SHP77 (cell line): Measurements from ENCODE around the gene ZNF689.
"Not testable (repeated sequence)": the region's sequence is repeated elsewhere in the genome, so short reads cannot be mapped to it uniquely, and the experiment has no call there.

ENCODE experiments used
- DNase-seq, 2 experiments: peaks; one replicate each; lab custom pipeline; 2025; lab: John Stamatoyannopoulos, UW

ZNF689 gene

GRCh38 chr16:30636599-30636998 lies 26.4 kb upstream of the ZNF689 start:
- no peak for DNase-seq

DNA sequence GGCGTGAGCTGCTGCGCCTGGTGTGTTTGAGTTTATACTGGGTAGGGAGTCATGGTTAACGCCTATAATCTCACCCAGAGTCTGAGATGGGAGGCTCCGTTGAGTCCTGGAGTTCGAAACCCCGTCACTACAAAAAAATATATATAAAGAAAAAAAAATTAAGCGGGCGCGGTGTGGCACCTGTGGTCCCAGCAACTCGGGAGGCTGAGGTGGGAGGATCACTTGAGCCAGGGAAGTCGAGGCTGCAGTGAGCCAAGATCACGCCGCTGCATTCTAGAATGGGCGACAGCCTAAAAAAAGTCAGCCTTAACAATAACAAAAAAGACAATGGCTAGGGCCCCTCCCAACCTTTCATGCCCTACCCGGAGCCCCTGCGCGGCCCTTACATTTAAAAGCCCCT lies 23.3 kb upstream of the ZNF689 start:
- no peak for DNase-seq

- DNase-seq: not testable (repeated sequence)
Measured at GRCh38 chr16:30632454-30632853, 22.3 kb upstream of the ZNF689 start.

DNA sequence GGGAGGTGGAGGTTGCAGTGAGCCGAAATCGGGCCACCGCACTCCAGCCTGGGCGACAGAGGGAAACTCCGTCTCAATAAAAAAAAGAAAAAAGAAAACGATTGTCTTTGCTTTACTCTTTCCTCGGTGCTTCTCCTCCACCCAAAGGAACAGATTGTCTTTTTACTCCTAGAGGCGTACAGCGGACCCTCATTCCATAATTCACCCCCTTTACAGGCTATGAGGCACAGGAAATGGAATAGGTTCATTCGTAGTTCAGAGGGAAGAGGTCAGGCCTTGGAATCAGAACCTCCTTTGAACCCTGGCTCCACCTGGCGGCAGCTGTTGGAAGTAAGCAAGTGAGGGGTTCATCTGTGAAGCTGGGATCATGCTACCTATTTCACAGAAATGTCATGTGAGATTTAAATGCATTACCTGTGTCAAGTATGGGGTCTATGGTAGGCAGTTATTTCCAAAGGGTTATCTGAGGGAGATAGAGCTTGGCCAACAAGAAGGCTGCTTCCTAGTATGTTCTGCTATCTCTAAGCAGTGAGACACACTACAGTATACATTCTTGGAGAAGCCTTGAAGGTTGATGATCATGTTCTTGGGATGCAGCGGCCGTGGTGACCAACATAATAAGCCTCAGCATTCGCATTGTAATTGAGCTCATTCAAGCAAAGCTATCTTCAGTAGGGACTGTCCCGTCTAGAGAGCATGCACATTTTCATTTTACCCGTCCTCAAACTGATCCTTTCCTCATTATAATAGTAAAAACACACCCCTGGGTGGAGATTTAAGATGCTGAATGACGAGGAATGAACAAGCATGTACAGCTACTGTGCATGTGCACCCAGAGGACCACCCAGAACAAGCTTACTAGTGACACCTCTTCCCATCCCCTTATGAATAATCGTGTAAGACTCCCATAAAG lies 18.7 kb upstream of the ZNF689 start:
- peak; percentile 86 to 87 for DNase-seq

DNA sequence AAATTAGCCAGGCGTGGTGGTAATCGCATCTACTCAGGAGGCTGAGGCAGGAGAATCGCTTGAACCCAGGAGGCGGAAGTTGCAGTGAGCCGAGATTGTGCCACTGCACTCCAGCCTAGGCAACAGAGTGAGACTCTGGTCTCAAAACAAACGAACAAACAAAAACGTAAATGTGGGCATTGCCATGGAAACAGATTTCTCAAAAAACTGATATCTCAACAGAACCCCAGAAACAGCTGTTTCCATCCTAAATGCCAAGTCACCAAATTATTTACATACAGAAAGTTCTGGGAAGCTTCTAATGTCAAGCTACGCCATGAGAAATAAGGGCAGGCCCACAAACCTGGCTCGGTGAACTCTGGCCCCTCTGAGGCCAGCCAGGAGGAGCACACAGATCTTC lies 16.0 kb upstream of the ZNF689 start:
- no peak for DNase-seq

- peak; percentile 25 to 28 for DNase-seq
Measured at GRCh38 chr16:30623536-30624283, 13.5 kb upstream of the ZNF689 start.

DNA sequence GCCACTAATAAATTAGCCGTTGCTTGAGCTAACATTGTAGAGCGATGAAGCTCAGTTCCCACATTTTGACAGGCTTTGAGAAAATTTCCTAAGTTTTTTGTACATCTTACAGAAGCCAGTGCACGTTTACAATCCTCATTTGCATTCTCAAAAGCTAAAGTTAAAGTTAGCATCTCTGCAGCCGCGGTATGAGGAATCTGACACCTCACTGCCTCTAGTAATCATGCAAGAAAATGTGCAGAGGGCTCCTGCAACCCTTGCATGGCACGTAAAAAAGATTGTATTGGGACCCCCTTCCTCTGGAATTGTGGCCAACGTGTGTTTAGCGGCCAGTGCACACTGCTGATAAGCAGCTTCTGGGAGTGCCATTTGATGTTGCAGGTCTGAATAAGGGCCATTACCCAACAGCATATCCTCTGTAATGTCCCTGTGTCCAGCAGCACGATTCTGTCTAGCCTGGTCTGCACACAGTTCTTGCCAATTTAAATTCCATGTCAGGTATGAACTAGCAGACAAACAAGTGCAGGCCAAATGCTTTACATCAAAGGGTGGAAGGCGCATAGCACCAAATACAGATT lies 12.4 kb upstream of the ZNF689 start:
- DNase-seq: no peak

GRCh38 chr16:30621765-30622164 lies 11.6 kb upstream of the ZNF689 start:
- DNase-seq: no peak

DNA sequence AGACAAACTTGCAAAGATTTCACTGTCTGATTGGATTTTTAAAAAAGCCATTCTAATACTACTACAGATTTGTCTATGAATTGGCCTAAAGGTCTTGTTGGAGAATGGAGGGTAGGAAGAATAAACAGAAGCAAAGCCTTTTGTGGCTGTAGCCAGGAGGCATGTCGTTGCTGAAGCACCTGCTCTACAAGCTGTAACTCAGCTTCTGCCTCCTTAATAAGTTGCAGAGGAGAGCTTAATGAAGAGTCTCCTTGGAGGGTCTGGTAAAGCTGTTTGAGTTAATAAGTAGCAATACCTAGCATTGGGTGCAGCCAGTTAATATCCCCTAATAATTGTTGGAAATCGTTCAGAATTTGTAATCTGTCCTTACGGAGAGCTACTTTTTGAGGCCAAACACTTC lies 10.0 kb upstream of the ZNF689 start:
- peak in 1 of 2 experiments; percentile 20 for DNase-seq

DNA sequence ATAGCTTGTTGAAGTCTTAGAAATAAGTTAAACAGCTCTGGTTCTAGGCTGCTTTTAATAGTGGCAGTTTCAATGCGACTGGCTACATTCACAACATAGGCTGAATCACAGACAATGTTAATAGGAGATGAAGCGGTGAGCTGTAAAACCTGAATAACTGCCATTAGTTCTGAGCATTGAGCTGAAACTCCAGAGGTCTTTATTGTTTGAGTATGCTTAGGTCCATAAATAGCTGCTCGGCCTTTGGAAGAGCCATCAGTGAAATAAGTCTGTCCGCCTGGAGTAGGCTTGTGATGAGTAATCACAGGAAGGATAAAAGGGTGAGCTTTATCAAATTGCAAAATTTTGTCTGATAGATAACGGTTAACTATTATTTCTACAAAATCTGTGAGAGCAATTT lies 9.4 kb upstream of the ZNF689 start:
- DNase-seq: peak; percentile 15 to 23

DNA sequence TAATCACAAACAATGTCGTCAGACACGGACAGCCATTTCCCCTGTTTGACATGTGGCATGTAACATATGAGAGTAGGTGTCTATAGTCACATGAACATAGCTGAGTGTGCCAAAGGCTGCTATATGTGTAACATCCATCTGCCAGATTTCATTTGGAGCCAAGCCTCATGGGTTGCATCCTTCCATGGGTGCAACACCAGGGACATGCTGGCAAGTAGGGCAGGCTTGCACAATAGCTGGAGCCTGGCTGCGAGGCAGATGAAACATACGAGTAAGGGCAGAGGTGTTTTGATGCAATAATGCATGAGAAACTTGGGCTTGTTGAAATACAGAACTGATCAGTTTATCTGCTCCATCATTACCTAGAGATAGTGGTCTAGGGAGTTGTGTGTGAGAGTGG lies 9.0 kb upstream of the ZNF689 start:
- peak; percentile 10 to 29 for DNase-seq

DNA sequence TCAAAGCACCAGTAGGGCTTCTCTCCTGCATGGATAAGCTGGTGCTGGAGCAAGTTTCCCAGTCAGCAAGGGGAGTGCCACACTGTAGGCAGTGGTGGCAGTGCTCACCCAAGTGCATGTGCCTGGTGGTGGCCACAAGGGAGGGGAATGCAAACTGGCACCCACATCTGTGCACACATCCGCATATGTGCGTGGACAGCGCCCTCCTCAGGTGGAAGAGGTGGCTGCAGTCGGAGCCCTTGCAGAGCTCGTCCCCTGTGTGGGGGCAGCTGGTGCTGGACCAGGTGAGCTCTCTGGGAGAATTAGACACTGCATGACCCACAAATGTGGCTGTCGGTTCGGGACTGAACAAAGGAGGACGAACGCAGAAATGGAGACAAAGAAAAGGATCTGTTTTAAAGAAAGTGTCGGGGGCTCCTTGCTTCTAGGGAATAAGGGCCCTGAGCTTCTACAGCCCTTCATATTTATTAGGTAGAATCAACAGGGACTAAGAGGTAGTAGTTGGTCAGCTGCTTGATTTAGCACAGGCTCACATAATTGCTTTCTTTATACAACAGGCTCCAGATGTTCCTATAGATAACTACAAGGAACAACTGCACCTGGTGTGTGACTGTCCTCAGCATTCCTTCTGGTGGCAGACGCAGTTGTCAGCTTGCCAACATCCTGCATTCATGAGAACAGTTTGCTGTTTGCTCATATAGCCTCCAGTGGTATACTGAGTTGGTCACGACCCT lies 5.3 kb upstream of the ZNF689 start:
- peak; percentile 92 to 94 for DNase-seq

DNA sequence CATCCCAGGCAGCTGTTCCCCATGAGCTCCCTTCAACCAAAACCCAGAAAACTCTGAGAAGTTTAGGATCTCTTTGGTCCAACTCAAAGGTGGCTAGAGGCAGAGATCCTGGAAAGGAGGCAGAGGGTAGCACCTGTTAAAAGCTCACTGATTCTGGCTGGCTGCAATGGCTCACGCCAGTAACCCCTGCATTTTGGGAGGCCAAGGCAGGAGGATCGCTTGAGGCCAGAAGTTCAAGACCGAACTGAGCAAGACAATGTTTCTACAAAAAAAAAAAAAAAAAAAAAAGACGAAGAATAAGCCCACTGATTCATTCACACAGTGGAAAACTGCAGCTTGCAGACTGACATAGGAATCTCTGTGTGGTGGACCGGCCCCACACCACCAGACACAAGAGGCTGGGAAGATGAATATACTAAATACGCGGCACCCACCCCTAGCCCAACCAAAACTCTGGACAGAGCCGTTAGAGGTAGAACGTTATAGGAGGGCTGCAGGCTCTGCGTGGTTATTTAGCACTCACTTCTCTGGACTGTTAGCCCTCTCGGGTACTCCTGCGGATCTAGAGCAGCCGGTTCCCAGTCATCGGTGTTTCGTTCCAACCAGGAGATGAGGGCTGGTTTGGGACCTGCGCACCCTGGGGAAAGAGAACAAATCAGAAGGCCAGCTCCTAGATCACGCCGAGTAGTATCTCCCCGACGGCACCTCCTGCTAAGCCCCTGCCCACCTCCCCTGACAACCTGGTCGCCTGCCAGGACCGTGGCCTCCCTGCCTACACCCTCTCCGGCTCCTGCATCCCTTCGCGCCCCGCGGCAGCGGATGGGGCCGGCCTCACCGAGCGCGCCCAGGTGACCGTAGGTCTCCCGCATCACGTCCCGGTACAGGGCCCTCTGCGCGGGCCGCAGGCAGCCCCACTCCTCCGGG lies 925 bp downstream of the ZNF689 start:
- DNase-seq: peak; percentile 36 to 49

GRCh38 chr16:30606004-30606403 lies 4.2 kb downstream of the ZNF689 start:
- DNase-seq: no peak

GRCh38 chr16:30605158-30605557 lies 5.0 kb downstream of the ZNF689 start:
- no peak for DNase-seq

DNA sequence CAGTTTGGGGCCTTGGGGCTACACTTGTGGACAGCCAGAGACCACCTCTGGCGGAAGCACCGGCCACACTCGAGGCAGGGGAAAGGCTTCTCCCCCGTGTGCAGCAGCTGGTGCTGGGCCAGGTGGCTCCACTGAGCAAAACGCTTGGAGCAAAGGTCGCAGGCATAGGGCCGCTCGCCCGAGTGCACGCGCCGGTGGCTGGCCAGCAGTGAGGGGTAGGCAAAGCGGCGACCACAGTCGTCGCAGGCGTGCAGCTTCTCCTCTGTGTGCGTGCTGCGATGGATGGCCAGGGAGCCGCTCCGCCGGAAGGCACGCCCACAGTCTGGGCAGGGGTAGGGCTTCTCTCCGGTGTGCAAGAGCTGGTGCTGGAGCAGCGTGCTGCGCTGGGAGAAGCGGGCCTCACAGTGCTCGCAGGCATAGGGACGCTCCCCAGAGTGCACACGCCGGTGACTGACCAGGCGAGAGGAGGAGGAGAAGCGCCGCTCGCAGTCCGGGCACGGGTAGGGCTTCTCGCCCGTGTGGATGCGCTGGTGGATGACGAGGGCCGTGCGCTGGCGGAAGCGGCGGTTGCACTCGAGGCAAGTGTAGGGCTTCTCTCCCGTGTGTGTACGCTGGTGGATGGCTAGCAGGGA lies 5.8 kb downstream of the ZNF689 start:
- no peak for DNase-seq

- DNase-seq: no peak
Measured at GRCh38 chr16:30603945-30604315, 6.3 kb downstream of the ZNF689 start.

DNA sequence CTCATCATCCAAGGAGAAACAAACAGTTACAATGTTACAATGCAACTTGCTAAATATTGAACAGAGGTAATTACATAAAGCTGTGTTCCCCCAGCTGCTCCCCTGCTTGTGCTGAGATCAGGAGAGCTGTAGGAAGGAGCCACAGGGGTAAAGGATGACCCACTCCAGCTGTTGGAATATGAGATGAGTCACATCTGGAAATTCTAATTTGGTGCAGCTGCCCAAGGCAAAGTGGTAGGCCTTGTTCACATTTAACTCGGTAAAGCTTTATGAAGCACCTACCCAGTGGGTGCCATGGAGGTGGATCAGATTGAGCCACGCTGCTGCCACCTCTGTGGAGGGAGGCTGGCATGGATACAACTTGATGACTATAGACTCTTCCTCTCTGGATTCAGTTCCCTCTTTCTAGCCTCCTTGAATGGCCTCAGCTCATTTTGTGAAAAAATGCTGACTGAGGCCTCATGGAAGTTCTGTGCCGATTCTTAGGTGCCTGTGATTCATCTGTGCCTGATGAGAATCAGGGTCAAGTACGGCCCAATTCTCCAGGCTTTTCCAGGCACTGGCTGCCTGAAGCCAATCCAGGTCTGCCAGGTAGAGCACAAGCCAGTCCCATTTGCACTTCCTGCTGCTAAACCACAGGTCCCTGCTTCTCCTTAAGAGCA lies 7.4 kb downstream of the ZNF689 start:
- DNase-seq: no peak

DNA sequence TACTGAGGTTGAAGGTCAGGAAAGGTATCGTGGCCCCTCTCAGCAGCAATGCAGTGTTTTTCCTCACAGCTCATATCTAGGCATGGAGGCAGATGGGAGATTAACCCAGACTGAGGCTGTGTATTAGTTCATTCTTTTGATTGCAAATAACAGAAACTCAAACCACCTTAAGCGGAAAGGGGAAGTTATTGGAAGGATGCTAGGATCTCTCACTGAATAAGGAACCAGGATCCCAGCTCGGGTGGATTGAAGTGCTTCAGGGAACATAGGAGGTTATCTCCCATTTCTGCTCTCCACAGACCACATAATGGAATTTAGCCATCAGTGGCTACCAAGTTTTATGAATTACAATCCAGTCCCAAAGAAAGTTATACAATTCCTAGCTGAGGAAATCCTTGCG lies 8.2 kb downstream of the ZNF689 start:
- DNase-seq: no peak

DNA sequence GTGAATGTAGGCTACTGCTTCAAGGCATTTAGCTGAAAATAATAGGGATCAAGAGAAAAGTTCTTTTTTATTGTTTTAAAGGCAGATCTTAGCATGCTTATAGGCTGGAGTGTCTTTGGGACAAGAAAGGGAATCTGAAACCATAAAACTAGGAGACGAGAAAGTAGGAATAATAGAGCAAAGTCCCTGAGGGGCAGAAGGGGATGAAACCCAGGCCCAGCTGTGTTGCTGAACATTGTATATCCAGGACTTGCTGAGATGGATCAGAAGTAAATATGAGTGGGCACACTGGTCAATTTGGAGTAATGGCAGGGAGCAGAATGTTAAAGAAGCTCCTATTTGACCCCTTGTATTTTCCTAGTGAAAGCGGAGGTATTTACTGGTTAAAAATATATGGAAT lies 9.3 kb downstream of the ZNF689 start:
- no peak for DNase-seq
